Choroid plexus epithelial cell (primary cell): Measurements from ENCODE around the gene KIF15.
"Not testable (repeated sequence)": the region's sequence is repeated elsewhere in the genome, so short reads cannot be mapped to it uniquely, and the experiment has no call there.

ENCODE experiments used
- DNase-seq: peaks from one replicate; pipeline ENCODE4 v3.0.0-alpha.2; 2010; ENCODE audit warnings: low read depth
- H3K4me3 ChIP-seq: 2 replicates; pipeline ENCODE4 v1.5.1; 2011; ENCODE audit warnings: low read depth, mild to moderate bottlenecking, control low read depth, low read length, moderate library complexity
- CTCF ChIP-seq: conservative IDR thresholded peaks from 2 replicates; pipeline ENCODE4 v1.5.1; 2011; ENCODE audit warnings: low read depth, mild to moderate bottlenecking, control low read depth, inconsistent platforms, low read length, moderate library complexity

Gene KIF15

GRCh38 chr3:44845528-44846520, 84.2 kb downstream of the KIF15 start:
- peak; percentile 79 for DNase-seq
- H3K4me3 ChIP-seq = no peak overlapping the region
- no peak for TF ChIP-seq CTCF

DNA sequence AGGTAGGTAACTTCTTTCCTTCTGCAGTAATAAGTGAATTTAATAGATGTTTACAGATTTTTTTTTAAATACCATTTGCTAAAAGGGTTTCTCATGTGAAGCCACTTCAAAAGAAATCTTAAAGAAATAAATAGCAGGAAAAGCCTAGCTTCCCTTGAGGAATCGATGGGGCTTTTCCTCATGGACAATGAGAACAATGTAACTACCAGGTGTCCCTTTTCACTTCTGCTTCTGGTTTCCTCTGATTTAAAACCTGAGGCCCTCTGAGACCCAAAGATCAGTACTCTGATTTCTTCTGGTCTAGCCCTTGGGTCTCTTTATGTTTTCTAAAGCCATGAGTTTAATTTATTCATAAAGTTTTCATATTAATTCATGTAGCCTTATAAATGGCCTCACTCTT, 87.0 kb downstream of the KIF15 start:
- no peak for TF ChIP-seq CTCF
- no peak for DNase-seq
- no peak overlapping the region for H3K4me3 ChIP-seq

GRCh38 chr3:44856663-44857062, 95.1 kb downstream of the KIF15 start:
- not testable (repeated sequence) for DNase-seq

GRCh38 chr3:44860117-44860516, 98.5 kb downstream of the KIF15 start:
- no peak for DNase-seq
- no peak for TF ChIP-seq CTCF
- no peak overlapping the region for H3K4me3 ChIP-seq

More at GRCh38 chr3:44856663-44857062, 95.1 kb downstream of the KIF15 start:
- not testable (repeated sequence) for H3K4me3 ChIP-seq

GRCh38 chr3:44861412-44862225, 100.0 kb downstream of the KIF15 start, which contains the start of gene TMEM42:
Gene TMEM42, plus strand, starts transcription at chr3:44861912. Its CDS starts 13 bp downstream, at chr3:44861925.
- DNase-seq = peak; percentile 95
- peak; percentile 59 for TF ChIP-seq CTCF
- H3K4me3 ChIP-seq = peak within 1 kb of the TSS; percentile 77

DNA sequence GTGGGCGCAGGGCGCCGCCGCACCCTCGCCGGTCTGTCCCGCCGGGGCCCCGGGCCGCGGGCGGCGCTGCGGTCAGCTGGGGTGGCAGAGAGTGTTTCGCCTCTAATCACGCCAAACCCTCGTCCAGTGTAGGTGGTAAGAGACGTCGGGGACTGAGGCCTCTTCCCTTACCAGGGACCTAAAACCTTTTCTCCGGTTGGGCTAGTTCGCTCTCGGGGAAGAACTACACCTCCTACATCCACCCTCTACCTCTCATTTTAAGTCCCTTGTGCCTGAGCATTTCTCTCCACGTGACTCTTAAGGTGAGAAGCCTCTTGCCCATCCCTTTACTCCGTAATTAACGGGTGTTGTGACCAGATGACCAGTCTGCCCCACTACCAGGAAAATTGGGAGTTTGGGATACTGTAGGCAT, 100.6 kb downstream of the KIF15 start:
- no peak for TF ChIP-seq CTCF
- H3K4me3 ChIP-seq = peak overlapping the region; percentile 77
- DNase-seq = peak; percentile 50

- no peak for DNase-seq
- no peak for TF ChIP-seq CTCF
- H3K4me3 ChIP-seq = no peak overlapping the region
Observed at GRCh38 chr3:44865272-44866035, 103.9 kb downstream of the KIF15 start.
